NOMO-1 (cell line): ENCODE data around the gene SH3BP5.
A peak's percentile ranks its signal among the peaks of the same experiment; 100 is the strongest.

ENCODE experiments used
- DNase-seq, 2 experiments: peaks; one replicate each; lab custom pipeline; 2025; ENCODE audit not compliant: unreplicated experiment in 2 of 2; lab: John Stamatoyannopoulos, UW

Gene SH3BP5

DNA sequence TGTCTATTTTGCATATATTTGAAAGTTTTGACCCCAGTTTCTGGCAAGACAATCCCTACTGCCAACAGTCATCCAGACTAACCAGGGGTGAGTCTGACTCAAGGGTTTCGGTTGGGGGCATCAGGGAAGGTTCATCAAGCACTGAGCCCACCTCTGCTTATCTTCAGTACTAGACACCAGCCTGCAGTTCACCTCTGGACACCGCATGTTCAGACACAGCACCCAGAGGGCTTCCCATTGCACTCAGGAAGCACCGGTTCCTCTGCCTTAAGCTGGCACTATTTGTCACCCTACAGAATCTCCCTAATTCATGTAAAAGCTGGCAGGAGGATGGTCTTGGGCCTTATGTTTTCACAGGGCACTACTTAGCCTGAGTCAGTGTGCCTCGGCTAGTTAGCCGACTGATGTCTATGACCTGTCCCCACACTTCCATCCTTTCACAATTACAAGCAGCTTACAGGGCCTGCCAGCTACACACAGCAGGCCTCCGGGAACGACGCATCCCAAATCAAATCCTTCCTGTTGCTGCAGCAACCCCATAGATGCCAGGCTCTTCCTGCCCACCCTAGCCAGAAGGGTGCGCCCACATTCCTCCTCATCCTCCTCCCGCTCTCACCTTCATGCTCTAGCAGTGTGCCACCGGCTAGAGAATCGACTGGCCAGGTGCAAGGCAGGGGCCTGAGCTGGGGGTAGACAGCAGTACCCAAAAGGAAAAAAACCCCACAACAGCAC lies 52.5 kb downstream of the SH3BP5 start:
- DNase-seq, result no peak

GRCh38 chr3:15279205-15279604 lies 53.2 kb downstream of the SH3BP5 start:
- DNase-seq, result no peak

DNA sequence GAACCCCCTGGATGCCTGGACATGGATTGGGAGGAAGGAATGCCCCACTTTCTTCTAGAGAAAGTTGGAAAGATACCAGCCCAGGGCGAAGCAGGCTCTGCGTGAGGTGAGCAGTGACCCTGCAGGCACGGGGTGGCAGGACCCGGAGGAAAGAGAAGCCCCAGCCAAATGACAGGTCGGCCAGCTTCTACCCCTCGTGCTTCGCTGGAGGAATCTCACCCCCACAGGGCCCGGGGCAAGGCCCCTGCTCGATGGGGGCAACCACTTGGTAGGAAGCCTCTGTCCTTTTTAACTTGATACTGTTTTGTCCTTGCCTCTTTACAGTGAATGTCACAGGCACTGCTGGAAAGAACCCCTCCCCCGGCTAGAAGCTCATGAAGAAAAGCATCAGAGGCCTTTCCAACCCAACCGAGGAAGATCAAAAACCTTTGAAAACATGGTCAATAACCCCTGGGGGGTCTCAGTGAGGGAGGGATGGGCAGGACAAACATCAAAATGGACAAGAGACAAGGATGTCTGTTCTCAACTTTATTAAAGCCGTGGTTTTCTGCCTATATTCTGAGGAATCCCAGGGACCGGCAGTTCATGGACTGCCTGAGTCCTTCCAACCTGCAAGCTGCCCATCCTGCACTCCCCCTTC lies 54.4 kb downstream of the SH3BP5 start:
- DNase-seq, result no peak

DNA sequence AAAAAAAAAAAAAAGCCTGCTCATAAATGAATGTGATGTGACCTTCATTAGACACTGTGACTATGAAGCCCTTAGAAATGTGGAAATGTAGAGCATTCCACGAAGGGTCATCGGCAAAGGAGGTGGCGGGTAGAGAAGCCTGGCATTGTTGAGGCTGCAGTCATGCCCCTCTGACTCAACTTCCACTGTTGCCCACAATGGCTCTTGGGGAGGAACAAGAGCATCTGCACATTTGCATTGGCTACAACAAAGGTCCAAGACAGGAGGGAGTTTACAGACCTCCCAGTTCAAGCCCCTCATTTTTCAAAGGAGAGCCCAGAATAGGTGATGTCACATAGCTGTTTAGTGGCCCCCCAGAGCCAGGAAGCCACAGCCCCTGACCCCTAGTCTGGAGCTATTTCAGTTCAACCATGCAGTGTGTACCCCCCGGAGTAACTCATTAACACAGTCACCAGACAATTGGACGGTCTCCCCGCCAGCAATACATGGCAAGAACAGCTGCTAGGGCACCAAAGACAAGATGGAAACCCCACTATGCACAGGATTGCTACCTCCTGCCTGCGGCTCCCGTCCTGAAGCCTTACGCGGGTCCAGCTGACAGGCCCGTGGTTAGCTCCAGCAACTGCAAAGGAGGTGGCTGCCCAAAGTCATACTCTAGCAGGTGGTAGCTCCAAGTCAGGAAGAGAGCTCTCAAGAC lies 56.2 kb downstream of the SH3BP5 start:
- DNase-seq, result no peak

- DNase-seq, result peak; percentile 19 to 57
Measured at GRCh38 chr3:15273227-15273626, 59.2 kb downstream of the SH3BP5 start.

DNA sequence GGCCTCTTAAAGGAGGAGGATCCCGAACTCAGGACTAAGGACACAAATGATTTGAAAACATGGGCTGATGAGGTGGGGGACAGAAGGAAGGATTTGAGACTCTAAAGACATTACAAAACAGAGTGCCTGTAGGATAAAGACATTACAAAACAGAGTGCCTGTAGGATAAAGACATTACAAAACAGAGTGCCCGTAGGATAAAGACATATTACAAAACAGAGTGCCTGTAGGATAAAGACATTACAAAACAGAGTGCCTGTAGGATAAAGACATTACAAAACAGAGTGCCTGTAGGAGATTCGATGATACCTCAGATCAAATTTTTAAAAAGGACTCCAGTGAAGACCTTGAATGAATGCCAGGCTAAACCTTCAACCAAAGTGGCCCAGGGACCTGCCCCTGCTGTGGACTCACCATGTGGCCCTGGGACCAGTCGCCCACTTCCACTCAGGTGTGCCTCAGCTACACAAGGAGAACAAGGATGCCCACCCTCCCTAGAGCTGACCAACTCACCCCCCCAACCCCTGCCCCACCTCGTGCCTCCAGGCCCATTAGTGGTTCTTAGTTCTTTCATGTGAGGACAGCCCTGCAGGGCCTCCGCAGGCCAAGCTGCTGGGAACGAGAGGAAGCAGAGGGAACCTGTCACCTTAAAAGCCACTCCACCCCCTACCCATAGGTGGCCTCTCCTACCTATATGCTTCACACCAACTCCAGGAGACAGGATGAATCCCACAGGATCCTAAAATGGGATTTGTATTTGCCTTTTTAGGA lies 59.8 kb downstream of the SH3BP5 start:
- DNase-seq, result peak in 1 of 2 experiments; percentile 39

DNA sequence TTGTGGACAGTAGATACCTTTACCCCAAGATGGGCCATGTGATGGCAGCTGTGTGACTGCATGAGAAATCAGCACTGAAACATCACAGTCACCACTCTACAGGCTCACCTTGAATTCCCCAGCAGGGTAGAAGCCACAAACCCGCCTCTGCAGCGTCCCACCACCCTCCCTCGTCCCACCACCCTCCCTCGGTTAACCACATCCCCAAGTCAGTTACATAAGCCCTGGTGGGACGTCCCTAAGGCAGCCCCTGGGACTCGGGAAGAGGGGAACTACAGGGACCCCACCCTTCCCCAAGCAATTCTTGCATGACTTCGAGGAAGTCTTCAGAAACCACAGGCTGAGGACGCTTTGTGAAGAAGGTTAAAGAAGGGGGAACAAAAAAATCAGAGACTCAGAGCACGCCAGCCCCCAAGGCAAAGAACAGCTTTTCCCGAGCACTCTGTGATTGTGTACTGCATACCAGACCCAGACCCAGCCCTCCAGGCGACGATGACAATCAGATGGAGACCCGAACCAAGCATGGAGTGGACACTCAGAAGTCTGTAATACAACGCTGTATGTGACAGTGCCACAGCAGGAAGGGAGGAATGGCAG lies 60.5 kb downstream of the SH3BP5 start:
- DNase-seq, result peak; percentile 87 to 95

DNA sequence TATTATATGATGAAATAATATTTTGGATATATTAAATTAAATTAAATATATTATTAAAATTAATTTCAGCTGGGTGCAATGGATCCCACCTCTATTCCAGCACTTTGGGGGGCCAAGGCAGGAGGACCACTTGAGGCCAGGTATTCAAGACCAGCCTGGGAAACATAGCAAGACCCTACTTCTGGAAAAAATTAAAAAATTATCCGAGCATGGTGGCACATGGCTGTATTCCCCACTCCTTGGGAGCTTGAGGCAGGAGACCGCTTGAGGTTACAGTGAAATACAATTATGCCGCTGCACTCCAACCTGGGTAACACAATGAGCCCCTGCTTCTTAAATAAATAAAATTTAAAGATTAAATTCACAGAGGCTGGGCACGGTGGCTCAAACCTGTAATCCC lies 61.4 kb downstream of the SH3BP5 start:
- DNase-seq, result no peak

GRCh38 chr3:15269091-15269989 lies 63.0 kb downstream of the SH3BP5 start:
- DNase-seq, result peak; percentile 89 to 96

DNA sequence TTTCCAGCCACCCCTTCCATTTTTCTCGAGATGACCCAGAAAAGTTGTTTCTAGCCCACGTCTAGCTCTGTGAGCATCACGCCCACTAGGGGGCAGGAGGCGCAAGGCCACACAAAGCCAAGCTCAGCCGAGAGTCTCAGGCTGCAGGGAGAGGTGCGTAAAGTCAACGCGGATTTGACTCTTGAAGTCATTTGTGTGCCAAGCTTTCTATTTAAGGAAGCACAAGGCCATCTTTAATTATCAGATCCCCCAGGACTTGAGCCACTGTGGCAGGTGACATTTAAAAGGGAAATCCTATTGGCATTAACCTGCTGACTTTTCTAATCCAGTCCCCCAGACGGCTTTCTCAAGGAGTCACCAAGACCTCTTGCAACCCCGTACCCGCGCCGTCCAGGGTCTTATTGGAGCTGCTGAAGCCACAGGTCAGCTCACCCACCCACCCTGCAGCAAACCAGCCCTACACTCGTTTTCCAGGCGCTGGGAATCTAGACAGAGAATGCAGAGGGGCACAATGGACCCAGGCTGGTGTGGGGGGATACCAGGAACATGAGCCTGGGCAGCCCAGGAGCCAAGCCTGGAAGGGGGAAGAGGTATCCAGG lies 64.3 kb downstream of the SH3BP5 start:
- DNase-seq, result peak; percentile 82 to 83

DNA sequence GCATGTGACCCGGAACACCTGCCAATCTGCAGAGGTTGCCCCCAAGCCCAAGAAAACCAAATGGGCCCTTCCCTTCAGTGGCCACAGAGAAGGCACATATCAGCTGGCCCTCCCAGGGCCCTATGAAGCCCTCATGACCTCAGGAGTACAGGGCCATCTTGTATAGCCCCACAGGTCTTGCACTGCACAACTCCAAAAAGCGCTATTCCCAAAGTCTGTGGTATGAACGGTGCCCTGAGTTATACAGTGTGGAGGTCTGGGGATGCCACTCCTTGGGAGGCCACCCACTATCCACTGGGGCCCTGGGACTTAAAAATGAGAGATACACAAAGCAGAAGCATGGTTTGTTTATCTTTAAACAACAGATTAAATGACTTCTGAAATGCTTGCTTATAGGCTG lies 64.9 kb downstream of the SH3BP5 start:
- DNase-seq, result no peak

GRCh38 chr3:15266510-15267376 lies 65.6 kb downstream of the SH3BP5 start:
- DNase-seq, result no peak

DNA sequence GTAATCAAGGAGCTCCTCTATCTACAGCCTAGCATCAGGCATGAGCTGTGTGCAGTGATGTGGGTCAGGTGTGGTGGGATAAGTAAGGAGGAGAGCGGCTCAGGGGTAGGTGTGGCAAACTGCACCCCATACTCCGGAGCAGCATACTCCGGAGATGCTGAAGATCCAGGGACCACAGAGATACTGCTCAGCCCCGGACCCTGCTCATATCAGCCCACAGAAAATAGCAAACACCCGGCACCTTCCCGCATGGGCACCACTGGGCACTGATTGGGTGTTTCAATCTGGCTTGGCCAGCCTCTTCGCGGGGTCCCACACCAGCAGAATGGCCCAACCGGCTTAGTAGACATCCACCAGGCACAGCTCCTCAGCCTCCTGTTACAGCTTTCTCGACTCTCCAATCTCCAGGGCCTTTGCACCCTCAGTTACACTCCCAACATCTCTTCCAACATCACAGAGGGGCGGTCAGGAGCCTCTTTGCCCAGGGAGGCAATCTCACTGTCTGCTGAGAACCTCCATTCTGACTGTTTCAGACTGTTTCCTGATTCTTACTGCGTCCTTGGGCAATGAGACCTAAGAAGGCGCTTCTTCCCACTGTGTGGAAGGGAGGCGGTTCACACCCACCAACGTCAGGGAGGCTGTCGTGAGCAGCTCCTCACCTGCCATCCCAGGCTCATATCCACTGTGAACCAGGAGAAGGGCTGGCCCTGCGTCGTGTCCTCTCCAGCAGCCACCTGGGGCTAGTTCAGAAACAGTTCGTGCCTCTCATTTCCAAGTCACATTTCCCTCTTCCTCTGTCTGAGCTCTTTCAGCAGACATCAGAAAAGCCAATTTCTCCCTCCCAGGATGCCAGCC lies 66.5 kb downstream of the SH3BP5 start:
- no peak for DNase-seq

DNA sequence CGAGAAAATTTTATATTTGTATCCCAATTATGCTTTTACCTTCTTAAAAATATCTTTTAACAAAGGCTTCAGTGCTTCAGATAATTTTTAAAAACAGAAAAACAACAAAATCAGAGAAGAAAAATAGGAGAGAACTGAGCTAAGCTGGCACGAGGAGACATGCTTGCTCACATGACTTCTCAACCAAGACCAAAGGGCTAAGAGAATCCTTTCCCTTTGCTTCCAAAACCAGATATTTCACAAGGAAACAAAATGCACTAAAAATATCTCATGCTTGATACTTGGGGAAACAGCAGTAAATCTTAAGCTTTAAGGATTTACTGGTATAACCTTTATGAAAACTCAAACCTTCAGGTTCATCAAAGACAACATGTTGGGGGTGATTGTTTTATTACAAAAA lies 67.9 kb downstream of the SH3BP5 start:
- DNase-seq, result no peak

DNA sequence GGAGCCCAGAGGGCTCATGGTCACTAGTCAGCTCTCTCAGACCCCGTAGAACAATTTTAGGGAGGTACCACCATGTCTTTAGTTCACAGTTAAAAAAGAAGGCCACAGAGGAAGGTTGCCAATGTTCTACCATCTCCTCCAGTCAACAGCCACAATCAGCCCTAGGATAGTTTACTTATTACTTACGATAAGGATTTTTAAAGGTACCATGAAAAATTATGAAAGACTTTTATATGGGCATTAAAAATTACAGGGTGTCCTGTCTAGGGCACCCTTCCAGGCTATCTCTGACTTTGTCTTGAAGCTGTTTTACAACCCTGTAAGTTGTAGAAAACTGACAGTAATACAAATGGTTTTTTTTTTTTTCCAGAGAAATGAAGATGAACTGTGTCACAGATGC lies 68.5 kb downstream of the SH3BP5 start:
- DNase-seq, result no peak

DNA sequence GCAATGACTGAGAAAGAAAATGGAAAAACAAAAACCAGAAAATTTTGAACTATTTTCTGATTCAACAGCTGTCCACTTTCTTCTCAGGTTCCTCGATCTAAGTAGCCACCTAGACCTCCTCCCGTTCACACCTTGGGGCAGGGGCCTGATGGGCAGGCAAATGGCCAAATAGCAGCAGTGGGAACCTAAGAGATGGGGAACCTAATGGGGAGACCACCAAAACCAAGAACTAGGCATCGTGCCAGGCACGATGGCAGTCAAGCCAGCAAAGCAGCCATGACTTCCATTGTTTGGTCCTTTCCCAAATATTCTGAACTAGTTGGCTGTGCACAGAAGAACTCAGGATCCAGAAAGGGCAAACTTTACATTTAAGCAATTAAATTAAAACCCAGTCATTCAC lies 69.3 kb downstream of the SH3BP5 start:
- DNase-seq, result no peak

DNA sequence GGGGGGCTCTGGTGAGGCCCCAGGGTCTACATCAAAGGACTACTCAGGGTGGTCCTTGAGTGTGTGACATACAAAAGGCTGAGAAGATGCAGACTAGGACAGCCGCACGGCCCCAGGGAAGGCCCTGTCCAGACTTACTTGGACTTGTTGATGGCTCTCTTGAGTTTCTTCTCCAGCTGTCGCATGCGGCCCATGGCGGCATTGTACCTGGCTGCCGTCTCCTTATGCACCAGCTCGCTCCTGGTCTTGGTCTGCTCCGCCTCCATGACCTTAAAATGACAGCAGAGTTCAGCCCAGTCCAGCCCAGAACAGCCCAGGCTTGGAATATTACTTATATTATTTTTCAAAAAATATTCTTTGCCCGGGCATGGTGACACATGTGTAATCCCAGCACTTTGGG lies 70.4 kb downstream of the SH3BP5 start:
- no peak for DNase-seq

- no peak for DNase-seq
Measured at GRCh38 chr3:15261274-15261673, 71.1 kb downstream of the SH3BP5 start.
